Muscle layer of colon (tissue), 2 donors: ENCODE data around the gene QARS1.

ENCODE experiments used
- H3K27ac ChIP-seq: one replicate; pipeline ENCODE4 v1.7.0; 2013; ENCODE audit warnings: low read depth, mild to moderate bottlenecking, low read length, moderate library complexity
- H3K27me3 ChIP-seq, 2 donors: one replicate each; pipeline ENCODE4 v1.7.0; 2013; ENCODE audit warnings: low read length in 2 of 2, mild to moderate bottlenecking in 2 of 2; ENCODE audit not compliant: insufficient read depth in 2 of 2, control insufficient read depth in 1 of 2
- H3K36me3 ChIP-seq: one replicate; pipeline ENCODE4 v1.7.0; 2013; ENCODE audit warnings: mild to moderate bottlenecking, low read length; ENCODE audit not compliant: insufficient read depth
- H3K4me1 ChIP-seq: one replicate; pipeline ENCODE4 v1.7.0; 2013; ENCODE audit warnings: mild to moderate bottlenecking, low read length; ENCODE audit not compliant: insufficient read depth
- H3K4me3 ChIP-seq, 2 donors: one replicate each; pipeline ENCODE4 v1.7.0; 2013; ENCODE audit warnings: low read length in 2 of 2, low read depth in 1 of 2, mild to moderate bottlenecking in 1 of 2, moderate library complexity in 1 of 2
- H3K9ac ChIP-seq: one replicate; pipeline ENCODE4 v1.7.0; 2013; ENCODE audit warnings: low read length
- H3K9me3 ChIP-seq: one replicate; pipeline ENCODE4 v1.7.0; 2013; ENCODE audit warnings: mild to moderate bottlenecking, low read length
- donor health status: abdominal sarcoma.
- donor health status: Adenocarcinoma of cecum.

Gene QARS1

DNA sequence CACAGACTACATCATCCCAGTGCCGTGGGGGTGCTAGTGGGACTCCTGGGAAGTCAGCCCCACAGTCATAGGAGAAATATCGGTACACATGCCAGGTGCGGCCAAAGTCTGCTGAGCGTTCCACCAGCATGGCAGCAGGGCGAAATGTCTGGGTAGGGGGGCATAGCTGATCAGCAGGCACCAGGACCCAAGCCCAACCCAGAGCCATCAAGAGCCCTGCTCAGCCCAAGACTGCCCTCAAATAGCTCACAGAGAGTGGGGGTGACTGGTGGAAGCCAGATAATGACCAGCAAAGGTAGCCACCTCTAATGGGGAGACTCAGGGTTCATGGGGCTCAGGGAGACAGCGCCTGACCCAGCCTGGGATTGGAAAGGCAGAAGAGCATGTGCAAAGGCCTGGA lies 27.0 kb upstream of the QARS1 start:
- H3K9me3 ChIP-seq = no peaks in the 10 kb centered on the region
- peaks cover 28% of the 10 kb centered on the region for H3K4me1 ChIP-seq
- H3K9ac ChIP-seq = peak overlapping the region; percentile 77
- peak overlapping the region; percentile 42 for H3K27ac ChIP-seq
- H3K4me3 ChIP-seq = peak overlapping the region; percentile 64 to 83
- peaks cover 48% of the 10 kb centered on the region for H3K36me3 ChIP-seq
- H3K27me3 ChIP-seq = no peaks in the 10 kb centered on the region

DNA sequence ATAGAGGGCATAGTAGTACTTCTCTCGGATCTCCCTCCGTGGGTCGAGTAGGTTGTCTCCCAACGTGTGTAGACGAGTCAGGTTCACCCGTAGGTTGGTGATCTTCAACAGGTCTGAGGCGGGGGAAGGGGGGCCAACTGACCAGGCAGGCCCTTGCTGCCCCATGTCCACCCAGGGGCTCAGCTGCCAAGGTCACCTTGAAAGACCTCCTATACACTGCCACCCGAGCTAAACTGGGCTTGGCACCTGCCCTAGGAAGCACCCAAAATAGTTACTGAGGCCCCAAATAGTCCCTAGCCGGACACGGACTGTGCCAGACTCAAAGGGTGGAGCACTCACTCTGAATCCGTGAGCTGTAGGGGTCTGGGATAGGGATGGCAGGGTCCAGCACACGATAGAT lies 26.5 kb upstream of the QARS1 start:
- no peaks in the 10 kb centered on the region for H3K9me3 ChIP-seq

DNA sequence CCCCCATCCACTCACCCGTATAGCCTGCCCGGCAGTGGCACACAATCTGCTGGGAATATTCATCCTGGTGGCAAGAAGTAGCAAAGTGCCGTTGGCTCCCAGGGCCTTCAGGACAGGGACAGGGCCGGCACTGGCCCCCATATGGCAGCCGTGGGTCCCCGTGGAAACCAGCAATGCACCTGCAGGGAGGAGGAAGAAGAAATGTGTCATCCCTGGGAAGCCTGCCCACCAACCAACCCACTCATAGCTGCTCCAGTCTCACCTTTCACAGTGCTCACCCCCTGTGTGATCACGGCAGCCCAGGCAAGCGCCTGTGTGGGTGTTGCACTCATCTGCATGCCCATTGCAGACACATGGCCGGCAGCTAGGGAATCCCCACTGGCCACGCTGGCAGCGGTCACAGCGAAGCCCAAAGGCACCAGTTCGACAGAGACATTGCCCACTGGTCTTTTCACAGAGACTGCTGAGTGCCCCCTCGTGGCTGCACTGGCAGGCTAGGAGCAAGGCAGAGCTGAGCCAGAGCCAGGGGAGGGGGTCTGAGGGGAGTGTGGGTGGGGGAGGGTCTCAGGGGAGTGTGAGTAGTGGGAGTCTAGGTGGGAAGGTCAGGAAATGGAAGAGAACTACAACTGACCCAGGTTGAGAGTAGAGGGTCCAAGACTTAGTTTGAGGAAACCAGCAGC lies 20.6 kb upstream of the QARS1 start:
- peaks cover 3% of the 10 kb centered on the region for H3K4me1 ChIP-seq
- no peak overlapping the region for H3K4me3 ChIP-seq
- no peaks in the 10 kb centered on the region for H3K27me3 ChIP-seq
- no peak overlapping the region for H3K27ac ChIP-seq
- H3K9ac ChIP-seq = no peak overlapping the region
- peaks cover 83% of the 10 kb centered on the region for H3K36me3 ChIP-seq
- no peaks in the 10 kb centered on the region for H3K9me3 ChIP-seq

More for the DNA sequence above, 26.5 kb upstream of the QARS1 start:
- peak overlapping the region; percentile 42 for H3K27ac ChIP-seq
- no peaks in the 10 kb centered on the region for H3K27me3 ChIP-seq
- peaks cover 53% of the 10 kb centered on the region for H3K36me3 ChIP-seq
- peaks cover 28% of the 10 kb centered on the region for H3K4me1 ChIP-seq
- peak overlapping the region; percentile 77 for H3K9ac ChIP-seq
- peak overlapping the region in 1 of 2 donors; percentile 83 for H3K4me3 ChIP-seq

DNA sequence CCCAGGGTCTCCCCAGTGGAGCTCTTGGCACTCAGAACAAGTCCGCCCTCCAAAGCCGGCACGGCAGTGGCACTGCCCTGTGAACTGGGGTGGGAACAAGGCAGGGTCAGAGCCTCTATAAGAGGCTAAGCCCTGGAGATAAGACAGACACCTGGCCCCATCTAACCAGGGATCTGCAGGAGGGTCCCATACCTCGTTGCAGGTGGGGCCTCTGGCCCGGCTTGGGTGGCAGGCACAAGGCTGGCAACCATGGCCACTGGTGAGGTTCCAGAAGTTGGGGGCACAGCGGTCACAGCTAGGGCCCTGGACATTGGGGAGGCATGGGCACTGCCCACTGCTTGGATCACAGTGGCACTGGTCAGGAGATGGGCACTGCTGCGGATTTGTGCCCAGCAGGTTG lies 19.6 kb upstream of the QARS1 start:
- no peaks in the 10 kb centered on the region for H3K9me3 ChIP-seq
- no peaks in the 10 kb centered on the region for H3K27me3 ChIP-seq
- peaks cover 77% of the 10 kb centered on the region for H3K36me3 ChIP-seq
- H3K4me1 ChIP-seq = peaks cover 8% of the 10 kb centered on the region
- H3K4me3 ChIP-seq = no peak overlapping the region
- no peak overlapping the region for H3K9ac ChIP-seq
- no peak overlapping the region for H3K27ac ChIP-seq

GRCh38 chr3:49123687-49124086 lies 19.1 kb upstream of the QARS1 start:
- Histone ChIP-seq H3K9ac (no peak overlapping the region), H3K36me3 (peaks cover 76% of the 10 kb centered on the region), H3K27ac (no peak overlapping the region), H3K27me3 (no peaks in the 10 kb centered on the region), H3K4me1 (peaks cover 14% of the 10 kb centered on the region), H3K4me3 (no peak overlapping the region), H3K9me3 (no peaks in the 10 kb centered on the region)

DNA sequence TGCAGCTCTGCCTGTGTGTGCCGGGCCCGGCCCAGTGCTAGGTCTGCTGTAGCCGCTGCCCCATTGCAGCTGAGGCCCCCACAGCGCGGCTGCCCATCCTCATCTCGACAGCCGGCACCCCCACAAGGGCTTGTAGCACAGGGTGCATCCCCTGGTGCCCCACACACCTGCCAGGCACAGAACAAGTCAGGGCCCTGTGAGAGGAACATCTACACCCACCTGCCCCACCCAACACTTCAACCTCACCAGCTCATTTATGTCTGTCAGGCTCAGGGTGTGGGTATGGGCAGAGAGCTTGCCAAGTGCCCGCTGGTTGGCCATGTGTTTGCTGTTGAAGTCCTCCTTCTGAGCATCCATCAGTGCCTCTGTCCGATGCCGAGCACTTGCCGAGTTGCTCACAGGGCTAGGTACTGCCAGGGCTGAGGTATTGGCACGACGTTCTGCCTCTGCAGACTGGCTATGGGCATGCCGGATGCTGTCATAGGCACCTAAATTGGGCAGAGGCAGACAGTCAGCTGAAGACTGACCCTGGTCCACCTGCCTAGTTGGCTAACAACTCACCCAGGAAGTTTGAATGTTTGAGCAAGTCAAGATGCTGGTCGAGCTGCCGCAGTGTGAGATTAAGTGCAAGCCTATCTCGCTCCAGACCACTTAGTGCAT lies 18.5 kb upstream of the QARS1 start:
- H3K36me3 ChIP-seq = peaks cover 75% of the 10 kb centered on the region
- H3K9ac ChIP-seq = no peak overlapping the region
- peaks cover 18% of the 10 kb centered on the region for H3K4me1 ChIP-seq
- no peak overlapping the region for H3K27ac ChIP-seq
- no peak overlapping the region for H3K4me3 ChIP-seq
- no peaks in the 10 kb centered on the region for H3K9me3 ChIP-seq
- no peaks in the 10 kb centered on the region for H3K27me3 ChIP-seq

- peaks cover 79% of the 10 kb centered on the region for H3K36me3 ChIP-seq
- peaks cover 18% of the 10 kb centered on the region for H3K4me1 ChIP-seq
- H3K9me3 ChIP-seq = no peaks in the 10 kb centered on the region
- no peak overlapping the region for H3K4me3 ChIP-seq
- H3K27ac ChIP-seq = no peak overlapping the region
- no peak overlapping the region for H3K9ac ChIP-seq
- no peaks in the 10 kb centered on the region for H3K27me3 ChIP-seq
Observed at GRCh38 chr3:49122451-49122850, 17.9 kb upstream of the QARS1 start.

- no peak overlapping the region for H3K4me3 ChIP-seq
- H3K4me1 ChIP-seq = peaks cover 18% of the 10 kb centered on the region
- H3K9me3 ChIP-seq = no peaks in the 10 kb centered on the region
- H3K9ac ChIP-seq = no peak overlapping the region
- H3K27me3 ChIP-seq = no peaks in the 10 kb centered on the region
- H3K27ac ChIP-seq = no peak overlapping the region
- H3K36me3 ChIP-seq = peaks cover 80% of the 10 kb centered on the region
Observed at GRCh38 chr3:49122022-49122421, 17.5 kb upstream of the QARS1 start.

DNA sequence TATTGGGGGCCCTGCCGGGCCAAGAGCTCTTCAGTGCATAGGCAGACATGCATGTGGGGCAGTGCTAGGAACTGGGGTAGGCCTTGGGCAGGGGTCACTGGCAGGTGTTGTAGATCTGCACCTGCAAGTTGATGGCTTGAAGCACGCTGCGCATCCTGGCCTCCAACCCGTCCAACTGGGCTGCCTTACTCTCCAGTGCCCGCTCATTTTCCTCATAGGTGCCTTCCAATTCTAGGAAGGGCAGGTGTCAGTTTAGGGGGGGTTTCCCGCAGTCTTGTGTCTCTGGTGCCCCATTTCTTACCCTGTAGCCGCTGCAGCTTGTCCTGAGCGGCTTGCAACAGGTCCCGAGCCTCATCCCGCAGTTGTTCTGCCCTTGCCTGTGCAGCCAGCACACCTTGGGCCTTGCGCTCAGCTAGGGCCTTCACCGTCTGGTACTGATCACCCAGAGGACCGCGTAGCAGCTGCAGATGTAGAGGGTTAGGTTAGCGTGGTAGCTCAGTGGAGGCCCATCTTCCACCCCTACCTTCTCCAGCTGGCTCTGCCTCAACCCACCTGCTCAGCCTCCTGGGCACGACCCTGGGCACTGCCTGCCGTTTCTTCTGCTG lies 16.7 kb upstream of the QARS1 start:
- Histone ChIP-seq H3K36me3 (peaks cover 80% of the 10 kb centered on the region), H3K27me3 (no peaks in the 10 kb centered on the region), H3K4me3 (peak overlapping the region in 1 of 2 donors; percentile 91), H3K27ac (peak overlapping the region; percentile 95), H3K9me3 (no peaks in the 10 kb centered on the region), H3K4me1 (peaks cover 18% of the 10 kb centered on the region), H3K9ac (no peak overlapping the region)

DNA sequence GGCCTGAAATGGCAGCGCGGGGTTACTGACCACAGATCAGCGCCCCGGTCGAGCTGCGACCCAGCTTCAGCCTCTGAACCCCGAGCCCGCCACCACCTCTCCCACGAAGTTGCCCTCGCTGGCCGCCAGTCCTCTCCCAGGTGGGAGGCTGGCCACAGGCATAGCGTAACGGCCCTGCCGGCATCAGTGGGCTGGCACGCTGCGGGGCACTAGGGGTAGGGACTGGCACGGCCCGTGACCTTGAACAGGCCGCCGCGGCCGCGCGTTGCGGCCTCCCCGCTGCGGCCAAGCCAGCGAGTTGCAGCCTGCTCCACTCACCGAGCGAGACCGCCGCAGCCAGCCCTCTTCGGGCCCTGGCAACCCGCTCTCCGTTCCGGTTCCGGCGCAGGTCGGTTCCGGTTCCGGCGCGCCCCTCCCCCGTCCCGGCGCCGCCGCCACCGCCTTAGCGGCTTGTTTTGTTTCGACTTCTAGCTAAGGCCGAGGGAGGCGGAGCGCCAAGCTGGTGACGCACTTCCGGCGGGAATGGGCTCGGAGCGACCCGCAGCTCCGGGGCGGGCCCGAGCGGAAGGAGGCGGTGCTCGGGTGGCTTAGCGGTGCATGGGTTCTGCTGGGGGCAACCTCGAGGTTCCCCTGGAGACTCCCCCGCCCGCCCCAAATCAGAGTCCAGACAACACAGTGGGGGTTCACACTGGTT lies 16.0 kb upstream of the QARS1 start, which contains the start of gene USP19:
TSS of gene USP19 (minus strand) at position 386 of the 694 bp plus-strand sequence. CDS start 1,678 bp downstream, outside the sequence.
- H3K4me3 ChIP-seq = peak within 1 kb of the TSS; percentile 79 to 91
- peak within 1 kb of the TSS; percentile 95 for H3K27ac ChIP-seq
- H3K4me1 ChIP-seq = peaks cover 18% of the 10 kb centered on the region
- peaks cover 80% of the 10 kb centered on the region for H3K36me3 ChIP-seq
- no peaks in the 10 kb centered on the region for H3K9me3 ChIP-seq
- peak within 1 kb of the TSS; percentile 97 for H3K9ac ChIP-seq
- no peaks in the 10 kb centered on the region for H3K27me3 ChIP-seq

GRCh38 chr3:49120096-49120437 lies 15.5 kb upstream of the QARS1 start:
- Histone ChIP-seq H3K4me3 (peak overlapping the region; percentile 79 to 91), H3K4me1 (peaks cover 18% of the 10 kb centered on the region), H3K9me3 (no peaks in the 10 kb centered on the region), H3K27me3 (no peaks in the 10 kb centered on the region), H3K9ac (peak overlapping the region; percentile 97), H3K36me3 (peaks cover 80% of the 10 kb centered on the region), H3K27ac (peak overlapping the region; percentile 95)
